Measurements from ENCODE around the gene BCCIP.

BCCIP gene

GRCh38 chr10:125822878-125823662 is at the start of gene BCCIP, which contains the start of gene UROS:
TSS of gene BCCIP (plus strand) at chr10:125823546. CDS start at chr10:125823558, 12 bp downstream.
TSS of gene UROS (minus strand) at chr10:125823258. CDS start at chr10:125816499, 6,759 bp downstream.
- DNase-seq, result peak; percentile 89

GRCh38 chr10:125773687-125774543 is 49.4 kb upstream of the BCCIP start:
- DNase-seq, result no peak

- DNase-seq, result no peak
Measured at GRCh38 chr10:125774581-125775191, 48.7 kb upstream of the BCCIP start.

- no peak for DNase-seq
Measured at GRCh38 chr10:125775491-125776106, 47.7 kb upstream of the BCCIP start, which contains the start of gene MMP21. TSS of gene MMP21 (minus strand) at chr10:125775821. CDS start at chr10:125775821, 0 bp downstream.

- DNase-seq, result no peak
Measured at GRCh38 chr10:125777806-125778205, 45.5 kb upstream of the BCCIP start.

- no peak for DNase-seq
Measured at GRCh38 chr10:125778556-125778955, 44.8 kb upstream of the BCCIP start.

- no peak for DNase-seq
Measured at GRCh38 chr10:125779403-125780327, 43.7 kb upstream of the BCCIP start.

GRCh38 chr10:125781374-125781773 is 42.0 kb upstream of the BCCIP start:
- DNase-seq, result no peak

GRCh38 chr10:125782054-125782453 is 41.3 kb upstream of the BCCIP start:
- DNase-seq, result no peak

GRCh38 chr10:125782616-125783015 is 40.7 kb upstream of the BCCIP start:
- DNase-seq, result no peak

GRCh38 chr10:125783408-125783807 is 39.9 kb upstream of the BCCIP start:
- no peak for DNase-seq

GRCh38 chr10:125783957-125784356 is 39.4 kb upstream of the BCCIP start:
- no peak for DNase-seq

- no peak for DNase-seq
Measured at GRCh38 chr10:125785791-125786190, 37.6 kb upstream of the BCCIP start.

- DNase-seq, result no peak
Measured at GRCh38 chr10:125788156-125789034, 35.0 kb upstream of the BCCIP start.

- no peak for DNase-seq
Measured at GRCh38 chr10:125792342-125793300, 30.7 kb upstream of the BCCIP start.

GRCh38 chr10:125795128-125795527 is 28.2 kb upstream of the BCCIP start:
- no peak for DNase-seq

GRCh38 chr10:125795637-125796190 is 27.6 kb upstream of the BCCIP start:
- no peak for DNase-seq

- no peak for DNase-seq
Measured at GRCh38 chr10:125797424-125797823, 25.9 kb upstream of the BCCIP start.

Measured in EL (cell line).